Measurements from ENCODE around the gene OR7D2.
"Not testable (repeated sequence)": the region's sequence is repeated elsewhere in the genome, so short reads cannot be mapped to it uniquely, and the experiment has no call there.

Gene OR7D2

GRCh38 chr19:9189535-9189934 lies 10.8 kb downstream of the OR7D2 start:
- peaks cover 4% of the 10 kb centered on the region for H3K9me3 ChIP-seq (ENCODE audit: control insufficient read depth, low read length)
- H3K4me1 ChIP-seq (ENCODE audit: control insufficient read depth, insufficient read depth, low read length), result no peaks in the 10 kb centered on the region
- 67 to 73% methylated on average over 7 of the region's 7 CpGs for whole genome bisulfite sequencing, 2 experiments
- H3K4me3 ChIP-seq (ENCODE audit: insufficient read depth, low read depth, low read length), result no peak overlapping the region
- H3K27ac ChIP-seq (ENCODE audit: insufficient read depth, low read depth, low read length, poor library complexity, severe bottlenecking), result no peak overlapping the region
- H3K36me3 ChIP-seq (ENCODE audit: control insufficient read depth, insufficient read depth, low read length), result no peaks in the 10 kb centered on the region
- H3K27me3 ChIP-seq (ENCODE audit: control insufficient read depth, insufficient read depth, low read length, poor library complexity, severe bottlenecking), result no peaks in the 10 kb centered on the region

GRCh38 chr19:9198044-9198443 lies 19.3 kb downstream of the OR7D2 start:
- not testable (repeated sequence) for H3K27ac ChIP-seq (ENCODE audit: insufficient read depth, low read depth, low read length, poor library complexity, severe bottlenecking); H3K36me3 ChIP-seq (ENCODE audit: control insufficient read depth, insufficient read depth, low read length); H3K9me3 ChIP-seq (ENCODE audit: control insufficient read depth, low read length); H3K27me3 ChIP-seq (ENCODE audit: control insufficient read depth, insufficient read depth, low read length, poor library complexity, severe bottlenecking); H3K4me1 ChIP-seq (ENCODE audit: control insufficient read depth, insufficient read depth, low read length); H3K4me3 ChIP-seq (ENCODE audit: insufficient read depth, low read depth, low read length)
- WGBS, 2 experiments, result 65 to 89% methylated on average over 2 of the region's 2 CpGs

GRCh38 chr19:9205501-9206113 lies 26.8 kb downstream of the OR7D2 start:
- no peak overlapping the region for H3K27ac ChIP-seq (ENCODE audit: insufficient read depth, low read depth, low read length, poor library complexity, severe bottlenecking)
- H3K4me1 ChIP-seq (ENCODE audit: control insufficient read depth, insufficient read depth, low read length), result no peaks in the 10 kb centered on the region
- H3K4me3 ChIP-seq (ENCODE audit: insufficient read depth, low read depth, low read length), result no peak overlapping the region
- H3K36me3 ChIP-seq (ENCODE audit: control insufficient read depth, insufficient read depth, low read length), result no peaks in the 10 kb centered on the region
- no peaks in the 10 kb centered on the region for H3K27me3 ChIP-seq (ENCODE audit: control insufficient read depth, insufficient read depth, low read length, poor library complexity, severe bottlenecking)
- H3K9me3 ChIP-seq (ENCODE audit: control insufficient read depth, low read length), result no peaks in the 10 kb centered on the region
- WGBS, 2 experiments, result 49 to 50% methylated on average over 13 of the region's 13 CpGs

GRCh38 chr19:9219489-9219888 lies 40.7 kb downstream of the OR7D2 start, which contains the start of gene OR7D4:
OR7D4 (minus strand) TSS chr19:9219589; CDS start chr19:9214837, 4,752 bp downstream.
- H3K4me1 ChIP-seq (ENCODE audit: control insufficient read depth, insufficient read depth, low read length), result no peaks in the 10 kb centered on the region
- H3K4me3 ChIP-seq (ENCODE audit: insufficient read depth, low read depth, low read length), result no peak within 1 kb of the TSS
- H3K36me3 ChIP-seq (ENCODE audit: control insufficient read depth, insufficient read depth, low read length), result no peaks in the 10 kb centered on the region
- no peaks in the 10 kb centered on the region for H3K27me3 ChIP-seq (ENCODE audit: control insufficient read depth, insufficient read depth, low read length, poor library complexity, severe bottlenecking)
- 68 to 78% methylated on average over 3 of the region's 3 CpGs for WGBS, 2 experiments
- no peak within 1 kb of the TSS for H3K27ac ChIP-seq (ENCODE audit: insufficient read depth, low read depth, low read length, poor library complexity, severe bottlenecking)
- H3K9me3 ChIP-seq (ENCODE audit: control insufficient read depth, low read length), result peaks cover 5% of the 10 kb centered on the region

Measured in ectodermal cell (in vitro differentiated cells).